Right cardiac atrium (tissue), 5 donors: ENCODE results near the gene NCK2. TPM values are rescaled to one million over a fixed set of nuclear protein-coding genes. Genes with fewer than 3 reads are reported as not detected.
A peak's percentile ranks its signal among the peaks of the same experiment; 100 is the strongest.

Experiments used
- ATAC-seq, 2 donors: fragments of 200-7000 bp; cut with Tn5 transposase; one replicate each; pipeline versions ENCODE4 v1.8.0 to v1.9.1; 2020; ENCODE audit warnings: moderate library complexity in 2 of 2, mild to moderate bottlenecking in 1 of 2
- DNase-seq, 3 donors: peaks; one replicate each; pipeline ENCODE4 v3.0.0-alpha.2; 2020
- H3K27ac ChIP-seq: one replicate; pipeline ENCODE4 v1.5.1; 2013; ENCODE audit warnings: mild to moderate bottlenecking, low read length, control low read depth, moderate library complexity
- H3K27me3 ChIP-seq: one replicate; pipeline ENCODE4 v1.6.1; 2013; ENCODE audit not compliant: control insufficient read depth, insufficient read depth
- H3K4me1 ChIP-seq: one replicate; pipeline ENCODE4 v1.6.1; 2013; ENCODE audit warnings: low read length; ENCODE audit not compliant: control insufficient read depth, insufficient read depth
- H3K4me3 ChIP-seq: one replicate; pipeline ENCODE4 v1.5.1; 2013; ENCODE audit warnings: low read length, control low read depth
- H3K9me3 ChIP-seq: one replicate; pipeline ENCODE4 v1.6.1; 2013; ENCODE audit warnings: low read length; ENCODE audit not compliant: control insufficient read depth
- WGBS: extraction: QIAGEN DNeasy Blood & Tissue Kit; methylation state at CpG from one replicate; pipeline ENCODE4 v1.1.7; 2013; 5-methylcytosine and 5-hydroxymethylcytosine counted together
- intact Hi-C, 4 donors: fragments of 100-400 bp; cut with DNase I; formaldehyde crosslinking; loops; one replicate each; pipeline versions ENCODE4 v1.11.0 to v1.14.0; 2022 to 2023
- polyA plus RNA-seq: library from polyadenylated mRNA; stranded (reverse); fragments of 200-250 nt; gene quantifications from one replicate; pipeline ENCODE4 v1.2.3, GENCODE V29; 2013
- total RNA-seq, 4 donors: library from RNA; stranded (reverse); fragmentation: NEBNext Ultra II Directional; extraction: Animal tissue kit (Norgen Biotek cat#: 25700); gene quantifications; one replicate each; pipeline ENCODE4 v1.2.1, GENCODE V29; 2021
- donor health status: healthy with polysubstance abuse.
- donor health status: DM: no; HTN: yes; CAD: no.
- donor health status: DM: no; HTN: no; CAD: no.
- donor health status: DM: no; HTN: yes; CAD: no; lungs with severe emphysema.
- donor health status: DM: yes; HTN: yes; CAD: no.

NCK2 gene
- total and polyA plus RNA-seq, 5 donors, result 29.9 to 39.5 (median 31.1) TPM

DNA sequence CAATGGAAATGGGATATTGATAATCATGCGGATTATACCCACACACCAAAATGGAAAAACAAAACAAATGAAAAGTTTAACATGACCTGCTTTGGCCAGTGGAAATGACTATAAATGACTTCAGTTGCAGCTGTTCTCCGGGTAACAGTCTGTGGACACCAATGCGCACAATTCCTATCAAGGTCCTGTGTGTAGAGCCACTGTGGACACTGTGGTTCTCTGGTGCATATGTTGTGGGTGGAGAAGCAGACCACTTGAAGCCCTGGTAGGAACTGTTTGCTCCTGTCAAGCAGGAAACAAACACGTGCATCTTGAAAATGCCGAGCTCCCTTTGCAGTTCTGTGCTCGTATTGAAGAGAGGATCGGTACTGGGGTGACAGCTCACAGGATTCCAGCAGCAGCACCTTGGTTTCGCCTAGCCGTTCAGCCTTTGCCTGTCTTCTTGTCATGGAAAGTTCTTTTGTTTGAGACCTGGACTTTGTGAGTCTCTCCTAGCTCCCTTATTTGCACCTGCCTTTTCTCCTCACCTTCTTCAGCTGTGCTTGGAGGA, 32.9 kb downstream of the NCK2 start:
- Histone ChIP-seq H3K4me3 (no peak overlapping the region), H3K9me3 (no peaks in the 10 kb centered on the region), H3K4me1 (peaks cover 11% of the 10 kb centered on the region), H3K27me3 (no peaks in the 10 kb centered on the region), H3K27ac (no peak overlapping the region)
- ATAC-seq (no peak), DNase-seq (no peak)
- 86% methylated on average over 9 of the region's 9 CpGs for WGBS
- intact Hi-C loops, result no loop called here

DNA sequence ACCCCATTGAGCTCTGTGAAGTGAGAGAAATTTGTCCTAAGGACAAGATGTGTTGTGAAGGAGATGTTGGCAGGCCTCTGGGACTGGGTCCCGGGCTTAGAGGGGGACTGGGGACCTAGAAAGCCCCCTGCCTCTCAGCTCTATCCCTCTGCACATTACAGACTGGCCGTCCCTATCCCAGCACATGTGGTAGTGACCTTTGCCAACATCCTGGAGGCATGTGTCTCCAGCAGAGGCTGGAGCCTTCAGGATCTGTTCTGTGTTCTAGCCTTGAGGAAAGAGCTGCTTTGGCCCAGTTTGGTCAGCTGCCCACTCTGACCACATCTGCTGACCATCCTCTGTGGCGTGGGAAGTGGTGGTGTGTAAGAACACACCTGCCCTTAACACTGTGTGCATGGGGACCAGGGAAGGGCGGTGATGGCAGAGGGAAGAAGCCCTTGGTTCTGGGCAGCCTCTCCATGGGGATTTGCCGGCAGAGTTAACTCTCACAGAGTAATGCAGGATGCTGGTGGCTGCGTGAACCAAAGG, 33.4 kb downstream of the NCK2 start:
- H3K27ac ChIP-seq, result no peak overlapping the region
- WGBS, result 85% methylated on average over 6 of the region's 6 CpGs
- H3K9me3 ChIP-seq, result no peaks in the 10 kb centered on the region
- no peak overlapping the region for H3K4me3 ChIP-seq
- ATAC-seq (no peak), DNase-seq (no peak)
- peaks cover 9% of the 10 kb centered on the region for H3K4me1 ChIP-seq
- intact Hi-C loops, result no loop called here
- no peaks in the 10 kb centered on the region for H3K27me3 ChIP-seq

DNA sequence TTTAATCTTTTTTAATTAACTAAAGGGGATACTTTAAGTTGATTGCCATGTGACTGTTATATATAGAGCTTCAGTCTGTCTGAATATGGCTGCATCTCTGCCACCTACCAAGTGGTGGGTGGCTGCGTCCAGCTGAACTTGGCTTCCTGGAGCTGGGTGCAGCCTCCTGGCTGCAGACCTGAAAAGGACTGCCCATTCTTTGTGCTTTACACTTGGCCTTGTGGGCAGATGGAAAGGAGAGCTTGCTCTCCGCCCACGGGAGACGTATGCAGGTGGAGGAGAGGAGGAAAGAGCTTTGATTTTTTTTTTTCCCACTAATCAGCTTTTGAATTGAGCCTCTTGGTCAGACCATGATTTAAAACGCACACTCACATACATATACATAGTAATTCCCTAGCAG, 34.7 kb downstream of the NCK2 start:
- ATAC-seq (no peak), DNase-seq (no peak)
- intact Hi-C loops, result no loop called here
- no peaks in the 10 kb centered on the region for H3K9me3 ChIP-seq
- H3K4me1 ChIP-seq, result peaks cover 7% of the 10 kb centered on the region
- H3K4me3 ChIP-seq, result no peak overlapping the region
- H3K27ac ChIP-seq, result no peak overlapping the region
- no peaks in the 10 kb centered on the region for H3K27me3 ChIP-seq
- 68% methylated on average over 5 of the region's 5 CpGs for WGBS

DNA sequence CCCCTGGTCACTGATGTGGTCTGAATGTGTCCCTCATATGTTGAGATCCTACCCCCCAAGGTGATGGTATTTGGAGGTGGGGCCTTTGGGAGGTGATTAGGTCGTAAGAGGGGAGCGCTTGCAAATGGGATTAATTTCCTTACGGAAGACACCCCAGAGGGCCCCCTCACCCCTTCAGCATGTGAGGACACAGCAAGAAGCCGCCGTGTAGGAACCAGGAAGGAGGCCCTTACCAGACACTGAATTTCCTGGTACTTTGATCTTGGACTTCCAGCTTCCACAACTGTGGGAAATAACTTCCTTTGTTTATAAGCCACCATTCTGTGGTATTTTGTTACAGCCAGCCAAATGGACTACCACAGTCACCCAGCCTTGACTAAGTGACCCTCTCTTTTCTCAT, 35.9 kb downstream of the NCK2 start:
- no peaks in the 10 kb centered on the region for H3K9me3 ChIP-seq
- H3K27ac ChIP-seq, result no peak overlapping the region
- peaks cover 6% of the 10 kb centered on the region for H3K4me1 ChIP-seq
- intact Hi-C loops, result no loop called here
- WGBS, result 72% methylated on average over 5 of the region's 5 CpGs
- ATAC-seq (no peak), DNase-seq (no peak)
- H3K4me3 ChIP-seq, result no peak overlapping the region
- no peaks in the 10 kb centered on the region for H3K27me3 ChIP-seq

DNA sequence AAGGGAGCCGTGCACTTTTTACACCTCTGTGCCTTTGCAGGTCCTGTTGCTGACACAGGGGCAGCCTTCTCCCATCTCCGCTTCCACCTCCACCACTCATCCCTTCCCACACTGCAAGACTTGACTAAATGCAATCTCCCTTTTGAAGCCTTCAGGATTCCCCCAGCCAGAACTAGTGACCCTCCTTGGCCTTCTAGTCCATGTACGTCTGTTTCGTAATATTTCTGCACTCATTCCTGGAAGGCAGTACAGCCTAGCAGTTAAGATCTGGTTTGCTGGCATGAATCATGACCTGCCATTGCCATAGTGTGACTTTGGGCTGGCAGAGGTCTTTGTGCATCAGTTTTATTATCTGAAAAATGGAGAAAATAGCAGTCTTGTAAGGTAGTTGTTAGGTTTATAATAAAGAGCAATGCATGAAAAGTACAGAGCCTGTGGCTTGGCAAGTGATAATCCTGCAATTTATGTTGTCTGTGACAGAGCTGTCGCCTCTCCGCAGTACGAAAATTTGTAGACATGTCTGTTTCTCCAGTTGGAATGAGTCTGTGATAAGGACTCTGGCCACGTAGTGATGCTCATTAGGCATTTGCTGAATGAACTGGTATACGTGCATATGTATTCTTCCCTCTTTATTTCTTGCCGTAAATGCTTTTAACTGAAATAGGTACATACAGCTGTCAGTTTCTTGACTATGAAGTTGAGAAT, 36.7 kb downstream of the NCK2 start:
- H3K27ac ChIP-seq, result no peak overlapping the region
- WGBS, result 77% methylated on average over 10 of the region's 10 CpGs
- ATAC-seq (peak in 1 of 2 donors; percentile 12), DNase-seq (no peak)
- H3K4me3 ChIP-seq, result no peak overlapping the region
- intact Hi-C loops, result no loop called here
- no peaks in the 10 kb centered on the region for H3K9me3 ChIP-seq
- peaks cover 5% of the 10 kb centered on the region for H3K4me1 ChIP-seq
- H3K27me3 ChIP-seq, result no peaks in the 10 kb centered on the region

- WGBS, result 89% methylated on average over 6 of the region's 6 CpGs
- H3K27ac ChIP-seq, result no peak overlapping the region
- H3K9me3 ChIP-seq, result no peaks in the 10 kb centered on the region
- ATAC-seq (no peak), DNase-seq (no peak)
- peaks cover 11% of the 10 kb centered on the region for H3K4me1 ChIP-seq
- no peaks in the 10 kb centered on the region for H3K27me3 ChIP-seq
- no peak overlapping the region for H3K4me3 ChIP-seq
- intact Hi-C loops, result no loop called here
Measured at GRCh38 chr2:105782123-105782522, 37.4 kb downstream of the NCK2 start.

- 83% methylated on average over 12 of the region's 12 CpGs for WGBS
- intact Hi-C loops, result no loop called here
- DNase-seq, result no peak
Measured at GRCh38 chr2:105782646-105783045, 37.9 kb downstream of the NCK2 start.

DNA sequence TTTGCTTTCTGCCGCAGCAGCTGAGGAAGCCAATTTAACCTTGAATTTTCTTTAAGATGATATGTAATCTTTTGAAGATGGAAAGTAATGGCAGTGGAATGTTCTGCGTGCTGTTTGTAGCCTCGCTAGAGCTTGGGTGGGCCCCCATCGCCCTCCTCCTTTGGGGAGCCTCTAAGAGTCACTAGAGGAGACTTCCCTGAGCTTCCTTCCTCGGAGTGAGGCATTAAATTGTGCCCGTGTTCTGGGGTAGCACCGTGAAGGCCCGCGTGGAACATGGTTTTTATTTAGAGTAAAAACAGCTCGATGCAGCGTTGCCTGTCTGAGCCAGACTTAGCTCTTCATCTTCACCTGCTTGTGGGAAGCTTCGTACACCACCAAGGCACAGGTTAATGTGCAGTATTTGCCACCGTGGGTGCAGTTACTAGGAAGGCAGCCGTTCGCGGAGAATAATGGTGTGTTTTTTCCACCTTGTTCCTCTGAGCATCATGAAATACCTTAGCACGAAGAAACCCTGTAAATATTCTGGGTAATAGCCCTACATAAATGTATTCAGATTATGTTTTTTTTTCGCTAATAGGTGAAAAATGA, 38.5 kb downstream of the NCK2 start:
- intact Hi-C loops, result no loop called here
- ATAC-seq (no peak), DNase-seq (no peak)
- Histone ChIP-seq H3K27me3 (no peaks in the 10 kb centered on the region), H3K4me3 (no peak overlapping the region), H3K9me3 (no peaks in the 10 kb centered on the region), H3K27ac (no peak overlapping the region), H3K4me1 (peaks cover 10% of the 10 kb centered on the region)
- 88% methylated on average over 18 of the region's 18 CpGs for WGBS

More at GRCh38 chr2:105782646-105783045, 37.9 kb downstream of the NCK2 start:
- peaks cover 11% of the 10 kb centered on the region for H3K4me1 ChIP-seq
- H3K9me3 ChIP-seq, result no peaks in the 10 kb centered on the region
- H3K27me3 ChIP-seq, result no peaks in the 10 kb centered on the region
- no peak for ATAC-seq
- H3K27ac ChIP-seq, result no peak overlapping the region
- H3K4me3 ChIP-seq, result no peak overlapping the region

DNA sequence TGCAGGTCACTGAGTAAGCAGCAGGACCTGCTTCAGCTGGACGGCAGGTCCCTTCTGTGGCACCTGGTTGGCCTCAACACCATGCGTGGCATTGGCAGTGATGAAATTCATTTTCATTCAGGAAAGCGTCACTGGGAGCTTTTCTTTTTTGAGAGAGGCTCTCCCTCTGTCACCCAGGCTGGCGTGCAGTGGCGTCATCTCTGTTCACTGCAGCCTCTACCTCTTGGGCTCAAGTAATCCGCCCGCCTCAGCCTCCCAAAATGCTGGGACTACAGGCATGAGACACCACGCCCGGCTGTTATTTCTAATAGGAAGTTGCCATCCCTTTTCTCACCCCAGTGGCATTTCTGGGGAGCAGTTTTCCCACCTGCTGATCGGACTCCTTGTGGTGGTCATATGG, 39.3 kb downstream of the NCK2 start:
- H3K4me3 ChIP-seq, result no peak overlapping the region
- no peaks in the 10 kb centered on the region for H3K9me3 ChIP-seq
- no peak overlapping the region for H3K27ac ChIP-seq
- intact Hi-C loops, result no loop called here
- DNase-seq, result no peak
- H3K4me1 ChIP-seq, result peaks cover 9% of the 10 kb centered on the region
- WGBS, result 91% methylated on average over 10 of the region's 10 CpGs
- ATAC-seq, result no peak
- H3K27me3 ChIP-seq, result no peaks in the 10 kb centered on the region

DNA sequence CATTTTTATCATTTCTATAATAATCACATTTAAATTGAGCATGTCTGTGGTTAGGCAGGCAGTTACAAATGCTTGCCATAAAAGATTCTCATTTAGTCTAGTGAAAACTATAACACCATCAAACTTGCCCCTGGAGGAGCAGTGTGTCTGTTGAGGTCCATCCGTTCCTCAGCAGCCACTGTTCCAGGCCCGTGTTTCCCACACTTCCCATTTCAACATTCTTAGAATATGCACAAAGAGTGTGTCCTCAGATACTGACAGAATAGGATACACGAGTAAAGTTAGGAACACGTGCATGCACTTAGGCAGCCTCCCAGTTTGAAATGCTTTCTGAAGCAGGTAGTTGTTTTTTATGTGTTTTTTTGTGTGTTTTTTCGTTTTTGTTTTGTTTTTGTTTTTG, 39.9 kb downstream of the NCK2 start:
- no peak overlapping the region for H3K4me3 ChIP-seq
- peaks cover 11% of the 10 kb centered on the region for H3K4me1 ChIP-seq
- no peak overlapping the region for H3K27ac ChIP-seq
- ATAC-seq (no peak), DNase-seq (no peak)
- 60% methylated on average over 5 of the region's 5 CpGs for WGBS
- no peaks in the 10 kb centered on the region for H3K9me3 ChIP-seq
- intact Hi-C loops, result no loop called here
- no peaks in the 10 kb centered on the region for H3K27me3 ChIP-seq

DNA sequence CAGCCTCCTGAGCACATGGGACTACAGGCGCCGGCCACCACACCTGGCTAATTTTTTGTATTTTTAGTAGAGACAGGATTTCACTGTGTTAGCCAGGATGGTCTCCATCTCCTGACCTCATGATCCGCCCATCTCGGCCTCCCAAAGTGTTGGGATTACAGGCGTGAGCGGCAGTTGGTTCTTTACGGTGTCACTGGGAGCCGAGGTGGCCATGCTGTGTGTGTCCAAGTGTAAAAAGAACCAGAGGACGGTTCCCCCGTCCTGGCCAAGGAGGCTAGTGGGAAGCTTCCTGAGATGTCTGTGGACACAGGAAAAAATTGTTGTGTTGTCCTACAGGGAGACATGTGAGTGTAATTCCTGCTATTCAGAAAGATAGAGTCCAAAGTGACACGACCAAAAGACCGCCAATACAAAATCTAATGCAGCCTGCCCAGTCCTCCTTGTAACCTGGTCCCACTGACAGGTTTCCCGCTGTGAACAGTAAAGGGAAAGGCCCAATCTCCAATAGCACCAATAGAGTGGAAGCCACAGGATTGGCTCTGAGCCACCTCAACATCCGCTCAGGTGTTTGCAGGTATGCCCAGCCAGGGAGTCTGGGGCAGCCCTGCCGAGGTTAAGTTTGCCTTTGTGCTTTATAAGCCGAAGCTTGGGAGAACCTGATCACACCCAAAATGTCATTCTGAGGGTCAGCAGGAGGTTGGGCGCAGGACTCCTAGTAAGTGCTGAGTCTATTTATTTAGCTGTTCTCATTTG, 40.6 kb downstream of the NCK2 start:
- H3K4me1 ChIP-seq, result peaks cover 14% of the 10 kb centered on the region
- intact Hi-C loops, result no loop called here

More for the DNA sequence above, 40.6 kb downstream of the NCK2 start:
- no peak for ATAC-seq
- Histone ChIP-seq H3K27me3 (no peaks in the 10 kb centered on the region), H3K9me3 (no peaks in the 10 kb centered on the region), H3K4me3 (no peak overlapping the region), H3K27ac (no peak overlapping the region)
- 95% methylated on average over 17 of the region's 17 CpGs for WGBS
- no peak for DNase-seq
